Activated B cell treated with CpG ODN at 0.5 μM for 24 hours (primary cell): Measurements from ENCODE around the gene CCL21. TPM values are rescaled to one million over a fixed set of nuclear protein-coding genes. Genes with fewer than 3 reads are reported as not detected.
"Not testable (repeated sequence)": the region's sequence is repeated elsewhere in the genome, so short reads cannot be mapped to it uniquely, and the experiment has no call there.

Experiments used
- ATAC-seq: fragments of 200-7000 bp; cut with Tn5 transposase; one replicate; pipeline ENCODE4 v1.10.0; 2021; ENCODE audit warnings: low read depth, mild to moderate bottlenecking, moderate library complexity
- CTCF ChIA-PET: fragments of 350-600 bp; sonication (Branson Sonifier 250); formaldehyde crosslinking; loops from one replicate; lab custom pipeline; 2021; ENCODE audit warnings: antibody characterized with exemption; lab: Charles Lee
- POLR2A ChIA-PET: fragments of 350-600 bp; sonication (Branson Sonifier 250); formaldehyde crosslinking; loops from one replicate; lab custom pipeline; 2021; ENCODE audit warnings: antibody characterized with exemption; lab: Charles Lee
- DNase-seq: peaks from one replicate; pipeline ENCODE4 v3.0.0; 2022
- H3K27ac Mint-ChIP-seq: one replicate; pipeline ENCODE4 v1.8.0; 2020; ENCODE audit warnings: mixed read lengths
- H3K27me3 Mint-ChIP-seq: one replicate; pipeline ENCODE4 v1.8.0; 2021; ENCODE audit warnings: mixed read lengths
- H3K36me3 Mint-ChIP-seq: one replicate; pipeline ENCODE4 v1.8.0; 2021; ENCODE audit warnings: low read depth, mixed read lengths
- H3K4me1 Mint-ChIP-seq: one replicate; pipeline ENCODE4 v1.8.0; 2021; ENCODE audit warnings: mixed read lengths
- H3K4me3 Mint-ChIP-seq: one replicate; pipeline ENCODE4 v1.8.0; 2020; ENCODE audit warnings: mild to moderate bottlenecking, mixed read lengths
- H3K9me3 Mint-ChIP-seq: one replicate; pipeline ENCODE4 v1.8.0; 2020; ENCODE audit warnings: mixed read lengths
- intact Hi-C: fragments of 100-400 bp; cut with micrococcal nuclease; formaldehyde crosslinking; loops from one replicate; pipeline ENCODE4 v1.15.1; 2024
- total RNA-seq: library from RNA; stranded (reverse); gene quantifications from 2 replicates; pipeline ENCODE4 v1.2.3, GENCODE V29; 2022
- TF ChIP-seq, protein P1 (sequence below): fragments of 200-600 bp; IDR thresholded peaks from one replicate; pipeline ENCODE4 v1.8.0; 2022; ENCODE audit warnings: antibody characterized with exemption, mild to moderate bottlenecking

The CCL21 gene, protein sequence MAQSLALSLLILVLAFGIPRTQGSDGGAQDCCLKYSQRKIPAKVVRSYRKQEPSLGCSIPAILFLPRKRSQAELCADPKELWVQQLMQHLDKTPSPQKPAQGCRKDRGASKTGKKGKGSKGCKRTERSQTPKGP
- total RNA-seq, result not detected in 2 replicates

DNA sequence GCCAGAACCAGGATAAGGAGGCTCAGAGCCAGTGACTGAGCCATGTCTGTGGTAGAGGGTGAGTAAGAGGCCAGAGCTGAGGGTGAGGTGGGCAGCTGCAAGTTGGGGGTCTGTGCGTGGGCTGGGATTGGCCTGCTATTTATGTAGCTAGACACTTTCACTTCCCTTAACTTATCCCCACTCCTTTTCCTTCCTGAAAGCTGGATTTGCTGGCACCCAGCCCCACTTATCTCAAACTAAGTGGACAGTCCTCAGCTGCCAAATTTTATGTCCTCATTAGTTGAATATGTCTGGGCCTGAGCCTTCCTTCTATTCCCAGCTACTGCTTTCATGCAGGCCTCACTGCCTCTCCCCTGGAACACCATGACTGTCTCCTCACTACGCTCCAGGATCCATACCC, at the start of gene CCL21:
Gene CCL21 (minus strand): TSS at position 114 of the 400 bp plus-strand sequence. CDS start 70 bp downstream, at position 44.
- CTCF ChIA-PET, result no interaction called here
- Mint-ChIP-seq H3K27ac (no peak within 1 kb of the TSS), H3K4me1 (no peaks in the 10 kb centered on the region), H3K36me3 (no peaks in the 10 kb centered on the region), H3K4me3 (no peak within 1 kb of the TSS), H3K9me3 (no peaks in the 10 kb centered on the region), H3K27me3 (peaks cover 25% of the 10 kb centered on the region)
- POLR2A ChIA-PET, result no interaction called here
- DNase-seq (no peak), ATAC-seq (no peak)
- TF ChIP-seq, protein P1, sequence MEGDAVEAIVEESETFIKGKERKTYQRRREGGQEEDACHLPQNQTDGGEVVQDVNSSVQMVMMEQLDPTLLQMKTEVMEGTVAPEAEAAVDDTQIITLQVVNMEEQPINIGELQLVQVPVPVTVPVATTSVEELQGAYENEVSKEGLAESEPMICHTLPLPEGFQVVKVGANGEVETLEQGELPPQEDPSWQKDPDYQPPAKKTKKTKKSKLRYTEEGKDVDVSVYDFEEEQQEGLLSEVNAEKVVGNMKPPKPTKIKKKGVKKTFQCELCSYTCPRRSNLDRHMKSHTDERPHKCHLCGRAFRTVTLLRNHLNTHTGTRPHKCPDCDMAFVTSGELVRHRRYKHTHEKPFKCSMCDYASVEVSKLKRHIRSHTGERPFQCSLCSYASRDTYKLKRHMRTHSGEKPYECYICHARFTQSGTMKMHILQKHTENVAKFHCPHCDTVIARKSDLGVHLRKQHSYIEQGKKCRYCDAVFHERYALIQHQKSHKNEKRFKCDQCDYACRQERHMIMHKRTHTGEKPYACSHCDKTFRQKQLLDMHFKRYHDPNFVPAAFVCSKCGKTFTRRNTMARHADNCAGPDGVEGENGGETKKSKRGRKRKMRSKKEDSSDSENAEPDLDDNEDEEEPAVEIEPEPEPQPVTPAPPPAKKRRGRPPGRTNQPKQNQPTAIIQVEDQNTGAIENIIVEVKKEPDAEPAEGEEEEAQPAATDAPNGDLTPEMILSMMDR, result no peak
- intact Hi-C loops, result no loop called here

DNA sequence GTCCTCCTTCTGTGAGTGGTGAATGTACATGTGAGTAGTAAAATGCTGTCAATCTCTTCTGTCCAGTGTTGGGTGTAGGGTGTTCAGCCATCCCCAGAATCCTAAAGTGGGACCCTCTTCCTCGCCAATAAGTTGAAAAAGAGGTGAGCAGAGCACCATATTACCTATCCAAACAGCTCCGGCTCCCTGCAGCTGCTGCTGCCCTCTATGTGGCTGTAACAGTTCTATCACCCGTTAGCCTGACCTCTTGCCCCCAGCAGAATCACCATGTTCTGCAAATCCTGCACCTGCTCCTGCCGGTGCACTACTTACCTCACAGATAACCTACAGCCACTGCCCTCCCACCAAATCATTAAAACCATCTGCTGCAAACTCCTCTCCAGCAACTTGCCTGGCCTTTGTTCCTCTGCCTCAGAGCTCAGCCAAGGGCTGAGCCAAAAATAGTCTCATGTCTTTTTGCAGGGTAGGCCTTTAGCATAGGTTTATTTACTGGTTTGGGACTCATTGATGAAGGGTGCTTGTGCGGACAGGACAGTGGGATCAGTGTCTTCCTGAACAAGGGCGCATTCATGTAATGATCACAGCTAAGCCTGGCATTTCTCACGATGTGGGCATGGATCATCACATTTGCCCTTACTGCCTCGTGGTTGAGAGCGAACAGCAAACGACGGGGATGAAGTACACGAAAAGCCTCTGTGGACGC, 49.6 kb upstream of the CCL21 start:
- no peaks in the 10 kb centered on the region for H3K36me3 Mint-ChIP-seq
- ATAC-seq (no peak), DNase-seq (no peak)
- intact Hi-C loops, result loop anchor here (5.0 kb wide), 1 partner anchor 718 kb away; no protein-coding TSS in a partner anchor
- CTCF ChIA-PET, result no interaction called here
- H3K27ac Mint-ChIP-seq, result no peak overlapping the region
- POLR2A ChIA-PET, result no interaction called here
- TF ChIP-seq, protein P1, result no peak
- no peak overlapping the region for H3K4me3 Mint-ChIP-seq
- H3K27me3 Mint-ChIP-seq, result peaks cover 31% of the 10 kb centered on the region
- peaks cover 2% of the 10 kb centered on the region for H3K9me3 Mint-ChIP-seq
- no peaks in the 10 kb centered on the region for H3K4me1 Mint-ChIP-seq

DNA sequence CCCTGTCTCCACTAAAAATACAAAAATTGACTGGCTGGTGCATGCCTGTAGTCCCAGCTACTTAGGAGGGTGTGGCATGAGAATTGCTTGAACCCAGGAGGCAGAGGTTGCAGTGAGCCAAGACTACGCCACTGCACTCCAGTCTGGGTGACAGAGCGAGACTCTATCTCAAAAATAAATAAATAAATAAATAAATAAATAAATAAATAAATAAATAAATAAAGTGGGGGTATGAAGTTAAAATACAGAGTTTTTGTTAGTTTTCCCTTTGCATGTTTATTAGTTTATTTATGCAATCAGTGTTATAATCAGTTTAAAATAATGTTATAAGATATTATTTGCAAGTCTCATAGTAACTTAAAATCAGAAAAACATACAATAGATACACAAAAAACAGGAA, 40.4 kb upstream of the CCL21 start:
- H3K4me1 Mint-ChIP-seq, DNase-seq, ATAC-seq, H3K27ac Mint-ChIP-seq, CTCF ChIA-PET, H3K4me3 Mint-ChIP-seq, intact Hi-C loops, H3K9me3 Mint-ChIP-seq, H3K36me3 Mint-ChIP-seq, POLR2A ChIA-PET: not testable (repeated sequence)
- peaks cover 43% of the 10 kb centered on the region for H3K27me3 Mint-ChIP-seq

DNA sequence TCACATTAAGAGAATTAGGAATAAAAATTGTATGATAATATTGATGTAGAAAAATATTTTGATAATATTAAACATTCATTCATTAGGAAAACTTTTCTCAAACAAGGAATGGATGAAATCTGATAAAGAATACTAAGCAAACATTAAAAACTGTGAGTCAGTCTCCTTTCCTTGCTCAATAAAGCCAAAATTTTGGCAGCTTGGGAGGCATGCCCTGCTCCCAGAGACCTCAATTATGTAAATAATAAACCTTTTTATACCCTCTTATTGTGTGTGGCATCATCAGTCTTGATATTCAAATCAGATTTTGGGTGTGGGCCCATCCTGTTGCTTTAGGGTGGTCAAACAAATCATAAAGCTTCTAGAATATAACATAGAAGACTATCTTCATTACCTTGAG, 36.6 kb upstream of the CCL21 start:
- ChIA-PET POLR2A (no interaction called here), CTCF (no interaction called here)
- TF ChIP-seq, protein P1, result no peak
- Mint-ChIP-seq H3K36me3 (no peaks in the 10 kb centered on the region), H3K4me3 (no peak overlapping the region), H3K9me3 (peaks cover 6% of the 10 kb centered on the region), H3K27me3 (peaks cover 51% of the 10 kb centered on the region), H3K27ac (no peak overlapping the region), H3K4me1 (no peaks in the 10 kb centered on the region)
- intact Hi-C loops, result no loop called here
- DNase-seq (no peak), ATAC-seq (no peak)

DNA sequence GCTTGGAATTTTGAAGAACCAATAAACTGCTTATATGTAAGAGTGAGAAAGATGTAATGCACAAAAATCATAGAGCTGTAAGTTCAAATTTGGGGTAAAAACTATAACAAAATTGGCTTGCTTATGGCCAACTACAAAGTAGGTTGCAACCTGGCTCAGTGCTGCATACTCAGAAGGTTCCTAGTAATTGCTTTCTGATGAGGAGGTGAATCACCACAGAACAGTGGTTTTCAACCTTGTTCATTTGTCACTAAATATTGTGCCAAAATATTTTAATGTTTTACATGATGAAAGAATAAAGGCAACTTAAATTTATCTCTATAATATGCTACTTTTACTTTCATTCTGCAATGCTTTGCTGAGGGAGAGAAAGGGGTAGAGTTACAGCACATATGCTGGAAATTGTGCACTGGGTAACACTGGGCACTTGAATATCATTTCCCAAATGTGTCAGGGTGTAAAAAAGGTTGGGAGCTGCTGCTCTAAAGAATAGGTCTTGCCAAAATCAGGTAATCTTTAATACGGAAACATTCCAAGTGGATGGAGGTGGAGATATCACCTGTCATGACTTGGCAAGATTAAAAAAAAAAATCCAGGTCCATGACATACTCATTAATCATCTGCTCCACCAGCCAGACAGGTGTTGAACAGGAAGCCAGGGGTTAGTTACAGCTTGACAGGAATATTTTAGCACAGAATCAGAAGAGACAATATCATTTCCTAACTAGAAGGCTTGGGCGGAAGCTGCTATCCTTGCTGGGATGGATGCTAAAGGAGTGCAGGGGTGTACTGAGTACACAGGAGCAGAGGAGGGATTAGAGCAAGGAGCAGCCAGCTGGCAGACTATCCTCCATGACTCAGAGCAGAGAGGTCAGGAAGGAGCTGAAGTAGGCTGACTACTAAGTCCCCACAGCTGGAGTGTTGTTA, 34.6 kb upstream of the CCL21 start:
- H3K4me1 Mint-ChIP-seq, result no peaks in the 10 kb centered on the region
- ATAC-seq, result no peak
- H3K27me3 Mint-ChIP-seq, result peaks cover 44% of the 10 kb centered on the region
- ChIA-PET POLR2A (no interaction called here), CTCF (no interaction called here)
- intact Hi-C loops, result no loop called here
- H3K9me3 Mint-ChIP-seq, result peaks cover 6% of the 10 kb centered on the region
- no peak overlapping the region for H3K27ac Mint-ChIP-seq
- H3K4me3 Mint-ChIP-seq, result no peak overlapping the region
- no peaks in the 10 kb centered on the region for H3K36me3 Mint-ChIP-seq
- no peak for DNase-seq
- TF ChIP-seq, protein P1, result no peak
